Stimulated activated CD8-positive, alpha-beta memory T cell treated with anti-CD3 and anti-CD28 coated beads, Interleukin-4, amount 100 ng/mL, for 48 hours (primary cell): Measurements from ENCODE around the gene GSTP1.
"Not testable (repeated sequence)": the region's sequence is repeated elsewhere in the genome, so short reads cannot be mapped to it uniquely, and the experiment has no call there.

Experiments
- DNase-seq: peaks from one replicate; pipeline ENCODE4 v3.0.0-alpha.2; 2020

The GSTP1 gene

GRCh38 chr11:67599149-67599548 is 15.5 kb downstream of the GSTP1 start:
- no peak for DNase-seq

- no peak for DNase-seq
Measured at GRCh38 chr11:67600324-67601029, 16.9 kb downstream of the GSTP1 start.

- no peak for DNase-seq
Measured at GRCh38 chr11:67601098-67601497, 17.5 kb downstream of the GSTP1 start.

GRCh38 chr11:67604119-67604518 is 20.5 kb downstream of the GSTP1 start:
- not testable (repeated sequence) for DNase-seq

GRCh38 chr11:67604815-67605214 is 21.2 kb downstream of the GSTP1 start:
- no peak for DNase-seq

- DNase-seq: no peak
Measured at GRCh38 chr11:67605231-67606011, 21.8 kb downstream of the GSTP1 start.

- no peak for DNase-seq
Measured at GRCh38 chr11:67606093-67606491, 22.5 kb downstream of the GSTP1 start.

- peak; percentile 98 for DNase-seq
Measured at GRCh38 chr11:67606492-67607295, 23.1 kb downstream of the GSTP1 start, which contains the start of gene NDUFV1. Gene NDUFV1 (plus strand): TSS chr11:67606936. CDS start chr11:67607005, 69 bp downstream.

GRCh38 chr11:67607507-67607906 is 23.9 kb downstream of the GSTP1 start:
- no peak for DNase-seq

GRCh38 chr11:67608486-67608885 is 24.9 kb downstream of the GSTP1 start:
- no peak for DNase-seq

- DNase-seq: no peak
Measured at GRCh38 chr11:67609316-67609715, 25.7 kb downstream of the GSTP1 start.

GRCh38 chr11:67610302-67610868 is 26.8 kb downstream of the GSTP1 start:
- DNase-seq: no peak

GRCh38 chr11:67611165-67611564 is 27.6 kb downstream of the GSTP1 start:
- DNase-seq: no peak

- no peak for DNase-seq
Measured at GRCh38 chr11:67611704-67612587, 28.3 kb downstream of the GSTP1 start.

- no peak for DNase-seq
Measured at GRCh38 chr11:67612751-67613150, 29.1 kb downstream of the GSTP1 start.

- DNase-seq: no peak
Measured at GRCh38 chr11:67613313-67613959, 29.8 kb downstream of the GSTP1 start.

GRCh38 chr11:67613960-67614715 is 30.5 kb downstream of the GSTP1 start:
- peak; percentile 88 for DNase-seq

GRCh38 chr11:67614730-67615714 is 31.4 kb downstream of the GSTP1 start:
- DNase-seq: peak; percentile 85

- no peak for DNase-seq
Measured at GRCh38 chr11:67615728-67616430, 32.3 kb downstream of the GSTP1 start.
